Measurements from ENCODE around the gene SH3RF3.
"Not testable (repeated sequence)": the region's sequence is repeated elsewhere in the genome, so short reads cannot be mapped to it uniquely, and the experiment has no call there.

The SH3RF3 gene

GRCh38 chr2:109120166-109120565, 8.8 kb upstream of the SH3RF3 start:
- DNase-seq = no peak

- DNase-seq = not testable (repeated sequence)
These were observed 8.3 kb upstream of the SH3RF3 start for GRCh38 chr2:109120686-109121085.

DNA sequence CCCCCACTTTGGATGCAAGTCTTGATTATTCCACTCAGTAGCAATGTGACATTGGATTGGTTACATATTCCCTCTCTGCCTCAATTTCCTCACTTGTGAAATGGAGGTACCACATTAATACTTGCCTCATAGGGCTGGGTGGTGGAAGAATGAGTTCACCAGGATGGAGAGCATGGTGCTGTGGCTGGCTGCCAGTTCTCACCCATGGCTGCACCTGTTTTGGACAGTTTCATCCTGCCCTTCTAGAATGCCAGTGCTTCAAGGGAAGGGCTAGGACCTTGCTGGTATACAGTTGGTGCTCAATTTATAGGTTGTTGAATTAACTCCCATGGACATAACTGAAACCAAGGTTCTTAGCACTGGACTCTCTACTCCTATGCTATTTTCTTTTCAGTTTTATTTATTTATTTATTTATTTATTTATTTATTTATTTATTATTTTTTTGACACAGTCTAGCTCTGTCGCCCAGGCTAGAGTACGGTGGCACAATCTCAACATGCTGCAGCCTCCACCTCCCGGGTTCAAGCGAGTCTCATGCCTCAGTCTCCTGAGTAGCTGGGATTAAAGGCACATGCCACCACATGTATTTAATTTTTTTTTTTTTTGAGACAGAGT, 5.3 kb upstream of the SH3RF3 start:
- no peak for DNase-seq

DNA sequence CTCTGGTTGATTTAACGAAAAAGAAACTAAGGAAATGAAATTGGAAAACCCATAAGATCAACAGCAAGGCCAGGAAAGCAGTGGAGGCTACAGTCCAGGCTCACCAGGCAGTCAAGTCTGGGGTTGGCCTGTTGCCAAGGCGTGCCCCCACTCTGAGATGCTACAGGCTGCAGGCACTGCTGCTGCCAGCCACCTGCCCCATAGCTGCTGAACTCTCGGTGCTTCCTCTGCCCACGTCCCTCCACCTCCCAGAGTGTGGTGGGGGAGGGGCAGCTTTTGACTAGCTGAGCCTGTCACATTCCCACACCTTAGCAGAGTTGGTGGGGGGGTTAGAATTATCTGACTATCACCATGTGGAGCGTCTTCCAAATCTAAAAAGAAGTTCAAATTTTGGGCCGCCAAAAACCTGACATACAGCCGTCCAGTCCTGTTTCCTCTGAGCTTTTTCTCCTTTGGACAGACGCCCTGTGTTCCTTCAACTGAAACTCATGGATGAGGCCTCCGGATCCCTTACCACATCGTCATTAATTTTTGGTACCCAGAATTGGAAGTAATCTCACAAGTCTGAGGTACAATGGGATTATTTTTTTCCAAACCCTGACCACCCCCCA, 3.9 kb upstream of the SH3RF3 start:
- DNase-seq = no peak

- peak; percentile 91 for DNase-seq
These were observed 3.2 kb upstream of the SH3RF3 start for GRCh38 chr2:109125593-109126500.

DNA sequence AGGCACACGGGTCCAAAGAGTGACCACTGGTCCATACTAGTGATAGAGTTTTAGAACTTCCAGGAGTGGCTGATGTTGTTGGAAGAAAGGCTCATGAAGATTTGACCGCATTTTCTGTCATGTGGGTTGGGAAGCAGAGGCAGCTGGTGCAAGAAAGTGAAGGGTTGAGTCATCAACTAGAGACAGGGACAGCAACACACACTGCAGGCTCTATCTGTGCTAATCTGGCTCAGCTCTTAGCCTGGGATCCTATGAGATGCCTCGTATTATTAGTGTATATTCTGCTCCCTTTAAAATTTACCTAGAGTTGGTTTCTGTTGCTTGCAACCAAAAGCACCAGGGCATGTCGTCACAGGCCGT, 2.5 kb upstream of the SH3RF3 start:
- DNase-seq = peak; percentile 86

- DNase-seq = no peak
These were observed 1.4 kb upstream of the SH3RF3 start for GRCh38 chr2:109127556-109127955.

DNA sequence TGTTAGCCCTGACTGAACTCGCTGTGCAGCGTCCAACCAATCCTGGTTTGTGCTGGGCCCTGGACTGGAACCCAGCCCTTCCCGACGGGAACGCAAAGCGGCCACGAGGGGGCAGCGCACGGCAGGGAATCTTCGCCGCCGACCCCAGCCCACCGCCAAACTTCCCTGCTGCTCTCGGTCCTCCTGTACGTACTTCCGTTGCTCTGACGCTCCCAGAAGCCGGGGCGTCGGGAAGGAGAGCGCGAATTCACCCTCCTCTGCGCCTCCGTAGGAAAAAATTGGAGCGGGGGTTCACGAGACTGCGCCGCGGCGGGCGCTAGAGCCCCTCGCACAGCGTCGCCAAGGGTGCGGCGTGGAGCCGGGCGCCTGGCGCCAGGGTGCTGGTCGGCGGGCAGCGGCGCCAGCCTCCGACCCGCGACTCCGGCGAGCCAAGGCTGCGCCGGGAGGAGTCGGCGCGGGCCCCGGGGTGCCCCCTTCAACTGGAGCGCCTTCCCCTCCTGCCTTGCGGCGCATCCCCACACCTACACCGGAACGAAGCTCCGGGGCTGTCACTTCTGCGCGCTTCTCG, 873 bp upstream of the SH3RF3 start:
- DNase-seq = peak; percentile 88

DNA sequence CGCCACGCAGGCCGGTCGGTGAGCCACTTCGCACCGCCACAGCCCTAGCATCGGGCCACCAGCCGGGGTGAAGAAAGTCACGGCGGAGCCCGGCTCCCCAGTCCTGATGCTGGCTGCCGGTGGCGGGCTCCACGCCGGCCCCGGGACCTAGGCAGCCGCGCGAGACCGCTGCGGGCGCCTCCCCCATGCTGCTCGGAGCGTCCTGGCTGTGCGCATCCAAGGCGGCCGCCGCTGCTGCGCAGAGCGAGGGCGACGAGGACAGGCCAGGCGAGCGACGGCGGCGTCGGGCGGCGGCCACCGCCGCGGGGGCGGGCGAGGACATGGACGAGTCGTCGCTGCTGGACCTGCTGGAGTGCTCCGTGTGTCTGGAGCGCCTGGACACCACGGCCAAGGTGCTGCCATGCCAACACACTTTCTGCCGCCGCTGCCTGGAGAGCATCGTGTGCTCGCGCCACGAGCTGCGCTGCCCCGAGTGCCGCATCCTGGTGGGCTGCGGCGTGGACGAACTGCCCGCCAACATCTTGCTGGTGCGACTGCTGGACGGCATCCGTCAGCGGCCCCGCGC, 433 bp downstream of the SH3RF3 start:
- peak; percentile 42 for DNase-seq

DNA sequence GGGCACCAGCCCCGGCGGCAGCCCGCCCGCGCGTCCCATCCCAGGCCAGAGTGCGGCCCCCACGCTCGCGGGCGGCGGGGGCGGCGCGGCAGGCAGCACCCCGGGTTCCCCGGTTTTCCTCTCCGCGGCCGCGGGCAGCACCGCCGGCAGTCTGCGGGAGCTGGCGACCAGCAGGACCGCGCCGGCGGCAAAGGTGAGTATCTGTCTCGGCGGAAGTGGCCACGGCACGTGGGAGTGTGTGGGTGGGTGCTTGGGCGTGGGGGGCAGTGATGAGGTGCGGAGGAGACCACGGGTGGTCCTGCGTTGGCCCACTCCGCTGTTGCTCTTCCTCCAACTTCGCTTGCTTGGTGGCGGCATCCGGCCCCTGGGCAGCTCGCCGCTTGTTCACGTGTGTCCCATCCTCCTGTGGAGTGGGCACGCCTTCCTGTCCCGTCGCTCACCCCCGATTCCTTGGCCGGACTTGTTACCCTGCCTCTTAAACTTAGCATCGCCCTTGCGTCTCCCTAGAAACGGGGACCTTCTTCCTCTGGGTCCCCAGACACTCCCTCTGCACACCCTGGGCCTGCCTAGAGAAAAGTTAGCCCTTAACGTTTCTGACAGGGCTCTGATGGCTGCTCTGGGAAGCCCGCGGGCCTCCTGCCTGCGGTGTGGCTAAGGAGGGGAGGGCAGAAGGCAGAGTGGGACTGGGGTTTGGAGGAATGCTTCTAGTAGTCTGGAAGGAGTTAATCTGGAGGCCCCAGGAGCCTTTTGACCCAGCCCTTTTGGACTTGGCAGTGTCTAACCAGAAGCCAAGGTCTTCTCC, 1.1 kb downstream of the SH3RF3 start:
- peak; percentile 36 for DNase-seq

DNA sequence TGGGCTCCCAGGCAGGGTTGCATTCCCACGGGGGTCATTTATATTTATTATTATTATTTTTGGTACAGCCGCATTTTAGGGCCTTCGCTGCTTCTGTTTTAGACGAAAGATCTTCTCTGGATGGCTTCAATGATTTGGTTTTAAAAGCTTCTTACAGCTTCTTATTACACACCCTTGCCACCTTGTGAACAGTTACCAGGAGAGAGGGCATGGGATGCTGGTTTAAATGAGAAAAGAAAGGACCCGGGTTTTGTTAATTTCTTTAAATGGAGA, 1.7 kb downstream of the SH3RF3 start:
- DNase-seq = no peak

GRCh38 chr2:109131777-109132176, 2.8 kb downstream of the SH3RF3 start:
- no peak for DNase-seq

GRCh38 chr2:109132626-109133025, 3.6 kb downstream of the SH3RF3 start:
- DNase-seq = no peak

- DNase-seq = no peak
These were observed 4.7 kb downstream of the SH3RF3 start for GRCh38 chr2:109133746-109134145.

DNA sequence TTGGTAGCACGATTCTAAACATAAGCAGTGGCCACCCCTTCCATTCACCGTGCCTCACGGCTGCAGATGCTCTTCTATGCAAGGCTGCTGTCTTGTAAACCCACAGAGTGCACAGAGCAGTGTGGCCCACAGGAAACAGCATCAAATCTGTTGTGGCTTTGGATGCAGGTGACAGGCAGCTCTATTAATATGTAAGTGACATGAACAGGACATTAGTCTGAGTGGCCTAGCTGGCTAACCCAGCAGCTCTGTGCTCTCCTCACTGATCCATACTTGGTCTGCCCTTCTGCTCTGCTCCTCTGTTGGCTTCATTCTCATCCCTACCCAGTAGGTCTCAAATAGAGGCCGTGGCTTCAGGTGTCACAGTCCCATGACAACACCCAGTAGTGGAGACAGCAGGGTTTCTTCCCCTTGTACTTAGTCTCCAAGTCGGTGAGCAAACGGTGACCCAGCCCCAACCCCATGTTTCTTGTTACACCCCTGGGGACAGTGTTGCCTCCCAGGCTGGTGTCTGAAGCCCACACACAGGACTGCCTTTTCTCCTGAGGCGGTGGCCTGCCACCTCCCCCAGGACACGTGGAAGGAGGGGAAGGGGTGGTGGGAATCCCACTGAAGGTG, 5.8 kb downstream of the SH3RF3 start:
- DNase-seq = no peak

DNA sequence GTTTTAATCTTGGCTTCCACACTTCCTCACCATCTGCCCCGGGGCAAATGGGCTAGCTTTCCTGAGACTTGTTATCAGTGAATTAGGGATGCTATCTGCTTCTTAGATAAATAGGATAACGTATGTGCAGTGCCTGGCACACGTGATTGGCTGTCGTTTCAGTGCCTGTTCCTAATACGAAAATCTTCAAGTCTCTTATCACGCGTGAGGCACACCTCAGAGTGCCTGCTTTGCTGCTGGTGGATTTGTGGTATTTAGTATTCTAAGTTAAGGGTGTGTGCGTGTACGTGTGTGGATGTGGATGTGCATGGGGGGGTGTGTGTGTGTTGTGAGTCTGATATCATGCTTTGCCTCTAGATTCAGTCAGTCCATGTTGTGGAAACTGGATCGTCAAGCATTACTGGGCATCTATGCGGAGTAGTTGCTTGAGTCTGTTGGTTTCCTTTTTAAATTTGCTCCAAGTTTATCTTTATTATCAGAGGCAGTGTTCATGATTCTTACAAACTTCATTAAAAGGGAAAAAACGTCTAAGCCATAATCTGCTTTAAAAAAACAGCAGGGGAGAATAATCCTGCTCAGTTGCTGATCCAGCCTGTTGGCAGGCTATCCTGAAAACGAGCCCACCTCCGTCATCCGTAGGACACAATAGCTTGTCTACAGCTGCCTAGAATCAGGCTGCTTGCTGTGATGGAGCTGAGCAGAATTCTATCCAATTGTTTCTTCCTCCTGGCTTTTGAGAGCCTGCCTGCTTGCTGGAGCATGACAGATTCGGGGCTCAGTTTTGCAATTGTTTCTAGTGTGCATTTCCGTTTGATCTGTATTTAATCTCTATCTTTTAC, 6.6 kb downstream of the SH3RF3 start:
- no peak for DNase-seq

DNA sequence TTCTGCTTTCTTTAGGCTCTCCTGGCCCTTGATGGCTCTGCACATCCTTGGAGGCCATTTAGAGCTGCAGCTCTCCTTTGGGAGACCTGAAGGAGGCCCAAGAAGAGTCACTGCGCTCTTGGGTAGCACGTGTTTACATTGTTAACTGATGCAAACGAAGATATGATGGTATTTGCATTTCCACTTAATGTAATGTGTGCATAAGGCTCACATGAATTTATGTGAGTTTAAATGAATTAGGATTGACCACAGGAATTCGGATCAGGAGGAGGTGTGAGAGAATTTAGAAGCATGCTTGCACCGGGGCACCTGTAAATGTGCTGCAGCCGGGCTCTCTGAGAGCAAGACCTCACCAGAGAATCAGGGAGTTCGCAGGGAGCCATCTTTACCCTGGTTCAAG, 7.5 kb downstream of the SH3RF3 start:
- DNase-seq = no peak

GRCh38 chr2:109137616-109138015, 8.6 kb downstream of the SH3RF3 start:
- no peak for DNase-seq

DNA sequence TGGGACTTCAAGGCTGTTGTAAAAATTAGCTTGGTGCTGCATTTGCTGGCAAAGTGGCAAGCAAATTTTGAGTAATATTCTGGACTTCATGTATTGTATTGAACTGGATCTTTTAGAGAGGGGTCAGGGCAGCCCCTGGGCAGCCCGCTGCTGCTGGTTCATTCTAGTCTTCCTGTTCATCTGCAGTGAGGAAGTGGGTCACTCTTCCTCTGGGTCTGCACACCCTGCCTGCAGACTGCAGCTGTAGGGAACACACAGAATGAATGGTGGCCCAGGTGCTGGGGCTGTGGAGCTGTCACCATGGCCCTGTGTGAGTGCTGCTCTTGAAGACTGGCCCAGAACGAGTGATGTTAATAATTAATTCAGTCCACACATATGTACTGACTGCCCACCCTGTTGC, 9.4 kb downstream of the SH3RF3 start:
- no peak for DNase-seq

GRCh38 chr2:109139002-109139401, 10.0 kb downstream of the SH3RF3 start:
- no peak for DNase-seq

DNA sequence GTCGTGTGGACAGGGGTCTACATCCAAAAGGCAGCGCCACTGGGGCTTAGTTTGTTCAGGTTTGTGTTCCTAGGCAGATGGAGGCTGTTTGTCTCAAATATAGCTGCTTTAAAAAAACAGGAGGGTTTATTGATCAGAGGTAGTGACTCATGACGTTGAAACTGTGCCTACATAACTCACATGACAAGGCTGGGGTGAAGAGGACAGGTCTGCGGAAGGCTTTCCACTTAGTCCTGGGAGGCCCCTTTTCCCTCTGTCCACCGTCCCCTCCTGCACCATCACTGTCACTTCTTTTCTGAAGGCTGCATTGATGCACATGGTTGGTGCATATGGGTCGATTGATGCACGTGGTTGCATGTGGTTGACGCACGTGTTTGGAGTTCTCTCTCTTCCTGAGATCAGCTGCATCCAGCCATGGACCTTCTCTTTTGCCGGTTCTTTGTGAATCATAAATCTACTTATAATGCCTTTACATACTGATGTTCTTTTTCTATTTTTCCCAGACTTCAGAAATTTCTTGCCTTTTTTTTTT, 10.9 kb downstream of the SH3RF3 start:
- DNase-seq = no peak
